DOHH2 (cell line): ENCODE measurements around the gene BTBD19.

Experiments used
- CTCF ChIP-seq: fragments of 200-600 bp; sonication (generic); IDR thresholded peaks from one replicate; pipeline ENCODE4 v1.5.1; 2014; ENCODE audit warnings: antibody characterized with exemption, mild to moderate bottlenecking, low read depth, low read length; ENCODE audit not compliant: poor library complexity, severe bottlenecking
- EZH2phosphoT487 ChIP-seq: fragments of 200-600 bp; sonication (generic); IDR thresholded peaks from 2 replicates; pipeline ENCODE4 v1.6.1; 2017; ENCODE audit warnings: borderline replicate concordance, mild to moderate bottlenecking, antibody characterized with exemption, low read length, moderate library complexity, mixed read lengths

- TF ChIP-seq CTCF (no peak), EZH2phosphoT487 (no peak)
Measured at GRCh38 chr1:44822131-44822701, 13.9 kb downstream of the BTBD19 start.
